Lower lobe of right lung (tissue), 2 donors: ENCODE measurements around the gene GFM2. TPM values are rescaled to one million over a fixed set of nuclear protein-coding genes. Genes with fewer than 3 reads are reported as not detected.
A peak's percentile ranks its signal among the peaks of the same experiment; 100 is the strongest.
"Not testable (repeated sequence)": the region's sequence is repeated elsewhere in the genome, so short reads cannot be mapped to it uniquely, and the experiment has no call there.

Source experiments
- ATAC-seq, 2 donors: fragments of 200-7000 bp; cut with Tn5 transposase; one replicate each; pipeline ENCODE4 v1.9.1; 2020 to 2022; ENCODE audit warnings: mild to moderate bottlenecking in 2 of 2, moderate library complexity in 2 of 2
- DNase-seq: peaks from one replicate; pipeline ENCODE4 v3.0.0-alpha.2; 2020
- H3K27ac ChIP-seq: fragments of 200-600 bp; one replicate; pipeline ENCODE4 v1.8.0; 2022
- H3K27me3 ChIP-seq: fragments of 200-600 bp; one replicate; pipeline ENCODE4 v1.8.0; 2022; ENCODE audit warnings: low read depth
- H3K36me3 ChIP-seq: fragments of 200-600 bp; one replicate; pipeline ENCODE4 v1.8.0; 2022; ENCODE audit warnings: mild to moderate bottlenecking
- H3K4me1 ChIP-seq: fragments of 200-600 bp; one replicate; pipeline ENCODE4 v1.8.0; 2022
- H3K4me3 ChIP-seq: fragments of 200-600 bp; one replicate; pipeline ENCODE4 v1.8.0; 2022; ENCODE audit warnings: mild to moderate bottlenecking
- H3K9me3 ChIP-seq: fragments of 200-600 bp; one replicate; pipeline ENCODE4 v1.8.0; 2022
- intact Hi-C: fragments of 100-400 bp; cut with DNase I; formaldehyde crosslinking; loops from one replicate; pipeline ENCODE4 v1.11.0; 2022
- total RNA-seq: library from RNA; stranded (reverse); fragmentation: NEBNext Ultra II Directional; extraction: Animal tissue kit (Norgen Biotek cat#: 25700); gene quantifications from one replicate; pipeline ENCODE4 v1.2.1, GENCODE V29; 2021
- TF ChIP-seq, protein P1 (sequence below): fragments of 200-600 bp; IDR thresholded peaks from one replicate; pipeline ENCODE4 v1.8.0; 2022; ENCODE audit warnings: antibody characterized with exemption, mild to moderate bottlenecking
- donor health status: DM: no; HTN: yes; CAD: no; lungs with severe emphysema.

The GFM2 gene
- total RNA-seq, 1 donor from 2014 or later: 19.8 TPM

DNA sequence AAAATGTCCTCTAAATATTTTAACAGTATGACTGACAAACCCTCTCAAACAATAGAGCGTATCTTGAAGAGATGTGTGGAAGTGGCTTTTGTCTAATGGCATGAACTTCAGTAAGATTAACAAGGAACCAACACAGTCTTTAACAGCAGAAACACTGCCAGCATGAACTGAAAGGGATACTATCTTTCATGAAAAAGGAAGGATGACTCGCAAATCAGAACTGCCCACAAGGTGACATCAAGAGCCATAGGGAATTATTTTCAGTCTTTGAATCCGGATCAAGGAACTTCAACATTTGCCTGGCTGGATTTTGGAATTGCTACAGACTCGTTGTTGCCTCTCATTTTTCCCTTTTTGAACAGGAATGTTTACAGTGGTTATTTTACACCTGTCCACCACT, 87.0 kb downstream of the GFM2 start:
- Histone ChIP-seq H3K27ac (no peak overlapping the region), H3K36me3 (no peaks in the 10 kb centered on the region), H3K27me3 (no peaks in the 10 kb centered on the region), H3K9me3 (no peaks in the 10 kb centered on the region), H3K4me3 (no peak overlapping the region), H3K4me1 (no peaks in the 10 kb centered on the region)
- intact Hi-C loops: no loop called here
- DNase-seq: no peak
- TF ChIP-seq, protein P1, sequence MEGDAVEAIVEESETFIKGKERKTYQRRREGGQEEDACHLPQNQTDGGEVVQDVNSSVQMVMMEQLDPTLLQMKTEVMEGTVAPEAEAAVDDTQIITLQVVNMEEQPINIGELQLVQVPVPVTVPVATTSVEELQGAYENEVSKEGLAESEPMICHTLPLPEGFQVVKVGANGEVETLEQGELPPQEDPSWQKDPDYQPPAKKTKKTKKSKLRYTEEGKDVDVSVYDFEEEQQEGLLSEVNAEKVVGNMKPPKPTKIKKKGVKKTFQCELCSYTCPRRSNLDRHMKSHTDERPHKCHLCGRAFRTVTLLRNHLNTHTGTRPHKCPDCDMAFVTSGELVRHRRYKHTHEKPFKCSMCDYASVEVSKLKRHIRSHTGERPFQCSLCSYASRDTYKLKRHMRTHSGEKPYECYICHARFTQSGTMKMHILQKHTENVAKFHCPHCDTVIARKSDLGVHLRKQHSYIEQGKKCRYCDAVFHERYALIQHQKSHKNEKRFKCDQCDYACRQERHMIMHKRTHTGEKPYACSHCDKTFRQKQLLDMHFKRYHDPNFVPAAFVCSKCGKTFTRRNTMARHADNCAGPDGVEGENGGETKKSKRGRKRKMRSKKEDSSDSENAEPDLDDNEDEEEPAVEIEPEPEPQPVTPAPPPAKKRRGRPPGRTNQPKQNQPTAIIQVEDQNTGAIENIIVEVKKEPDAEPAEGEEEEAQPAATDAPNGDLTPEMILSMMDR: no peak
- no peak for ATAC-seq

DNA sequence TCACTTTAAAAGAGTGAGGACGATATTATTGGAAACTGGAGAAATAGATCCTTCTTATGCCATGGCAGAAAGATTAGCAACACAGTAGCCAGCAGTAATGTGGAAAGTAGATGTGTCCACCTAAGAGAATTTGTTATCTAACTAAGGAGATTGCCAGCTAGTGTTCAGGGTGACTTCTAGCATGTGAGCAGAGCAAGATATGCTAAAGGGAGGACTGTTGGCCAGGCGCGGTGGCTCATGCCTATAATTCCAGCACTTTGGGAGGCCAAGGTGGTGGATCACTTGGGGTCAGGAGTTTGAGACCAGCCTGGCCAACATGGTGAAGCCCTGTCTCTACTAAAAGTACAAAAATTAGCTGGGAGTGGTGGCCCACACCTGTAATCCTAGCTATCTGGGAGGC, 87.6 kb downstream of the GFM2 start:
- DNase-seq, H3K27ac ChIP-seq, ATAC-seq, H3K9me3 ChIP-seq, H3K36me3 ChIP-seq, H3K4me3 ChIP-seq, H3K27me3 ChIP-seq, intact Hi-C loops, H3K4me1 ChIP-seq: not testable (repeated sequence)

DNA sequence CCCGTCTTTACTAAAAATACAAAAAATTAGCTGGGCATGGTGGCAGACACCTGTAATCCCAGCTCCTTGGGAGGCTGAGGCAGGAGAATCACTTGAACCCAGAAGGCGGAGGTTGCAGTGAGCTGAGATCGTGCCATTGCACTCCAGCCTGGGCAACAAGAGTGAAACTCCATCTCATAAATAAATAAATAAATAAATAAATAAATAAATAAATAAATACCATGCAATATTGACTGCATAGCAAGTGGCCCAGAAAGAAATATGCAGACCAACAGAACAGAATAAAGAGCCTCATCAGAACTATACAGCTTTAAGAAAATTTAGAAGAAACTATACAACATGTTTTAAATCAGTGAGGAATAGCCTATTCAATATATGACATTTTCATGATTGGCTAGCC, 88.8 kb downstream of the GFM2 start:
- ATAC-seq, H3K36me3 ChIP-seq, DNase-seq, intact Hi-C loops, H3K27ac ChIP-seq, H3K27me3 ChIP-seq, H3K4me3 ChIP-seq, H3K9me3 ChIP-seq, H3K4me1 ChIP-seq: not testable (repeated sequence)

DNA sequence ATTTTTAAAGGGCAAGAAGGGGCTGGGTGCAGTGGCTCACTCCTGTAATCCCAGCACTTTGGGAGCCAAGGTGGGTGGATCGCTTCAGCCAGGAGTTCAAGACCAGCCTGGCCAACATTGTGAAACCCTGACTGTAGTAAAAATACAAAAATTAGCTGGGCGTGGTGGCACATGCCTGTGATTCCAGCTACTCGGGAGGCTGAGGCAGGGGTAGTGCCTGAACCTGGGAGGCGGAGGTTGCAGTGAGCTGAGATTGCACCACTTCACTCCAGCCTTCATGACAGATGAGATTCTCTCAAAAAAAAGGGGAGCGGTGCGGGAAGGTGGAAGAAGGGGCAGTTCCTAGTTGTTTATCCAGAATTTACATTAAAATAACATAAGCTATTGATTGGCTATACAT, 90.5 kb downstream of the GFM2 start:
- H3K4me1 ChIP-seq, H3K4me3 ChIP-seq, H3K27me3 ChIP-seq, H3K9me3 ChIP-seq, DNase-seq, ATAC-seq, intact Hi-C loops, H3K27ac ChIP-seq, H3K36me3 ChIP-seq: not testable (repeated sequence)

DNA sequence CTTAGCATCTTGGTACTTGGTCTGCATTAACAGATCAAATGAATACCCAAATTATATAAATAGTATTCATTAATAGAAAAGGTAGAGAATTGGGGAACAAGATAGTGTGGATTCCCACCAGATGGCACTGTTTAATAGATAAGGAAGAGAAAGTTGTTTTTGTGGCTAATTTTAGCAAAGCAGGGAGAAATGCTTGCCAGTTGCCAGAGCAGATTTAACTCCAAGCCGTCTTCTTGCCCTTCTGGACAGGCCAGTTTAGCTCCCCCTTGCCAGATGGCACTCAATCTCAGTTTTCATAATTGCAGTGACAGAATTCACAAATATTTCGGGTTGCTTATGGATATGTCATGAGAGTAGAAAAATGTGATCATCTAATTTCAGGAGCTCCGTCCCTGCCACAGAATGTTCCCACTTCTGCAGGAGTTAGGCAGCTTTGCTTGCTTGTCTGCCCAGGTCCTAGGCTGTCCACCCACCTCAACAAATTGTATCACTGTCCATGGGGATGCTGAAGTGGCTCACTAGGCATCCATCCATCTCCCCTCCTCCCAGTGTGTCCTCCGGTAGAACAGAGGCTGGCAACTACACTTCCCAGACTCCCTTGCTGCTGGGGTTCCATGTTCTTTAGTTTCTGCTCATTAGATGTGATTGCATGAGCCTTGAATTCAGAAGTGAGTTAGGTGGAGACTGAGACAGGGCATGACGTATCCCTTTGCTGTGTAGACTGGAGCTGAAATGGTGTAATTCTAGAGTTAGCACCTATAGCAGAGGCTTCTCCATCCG, 93.7 kb downstream of the GFM2 start:
- TF ChIP-seq, protein P1: peak; percentile 44
- no peak for DNase-seq
- Histone ChIP-seq H3K27ac (no peak overlapping the region), H3K27me3 (no peaks in the 10 kb centered on the region), H3K36me3 (no peaks in the 10 kb centered on the region), H3K4me1 (no peaks in the 10 kb centered on the region), H3K9me3 (no peaks in the 10 kb centered on the region), H3K4me3 (peak overlapping the region; percentile 35)
- intact Hi-C loops: no loop called here
- ATAC-seq: peak; percentile 37 to 49

DNA sequence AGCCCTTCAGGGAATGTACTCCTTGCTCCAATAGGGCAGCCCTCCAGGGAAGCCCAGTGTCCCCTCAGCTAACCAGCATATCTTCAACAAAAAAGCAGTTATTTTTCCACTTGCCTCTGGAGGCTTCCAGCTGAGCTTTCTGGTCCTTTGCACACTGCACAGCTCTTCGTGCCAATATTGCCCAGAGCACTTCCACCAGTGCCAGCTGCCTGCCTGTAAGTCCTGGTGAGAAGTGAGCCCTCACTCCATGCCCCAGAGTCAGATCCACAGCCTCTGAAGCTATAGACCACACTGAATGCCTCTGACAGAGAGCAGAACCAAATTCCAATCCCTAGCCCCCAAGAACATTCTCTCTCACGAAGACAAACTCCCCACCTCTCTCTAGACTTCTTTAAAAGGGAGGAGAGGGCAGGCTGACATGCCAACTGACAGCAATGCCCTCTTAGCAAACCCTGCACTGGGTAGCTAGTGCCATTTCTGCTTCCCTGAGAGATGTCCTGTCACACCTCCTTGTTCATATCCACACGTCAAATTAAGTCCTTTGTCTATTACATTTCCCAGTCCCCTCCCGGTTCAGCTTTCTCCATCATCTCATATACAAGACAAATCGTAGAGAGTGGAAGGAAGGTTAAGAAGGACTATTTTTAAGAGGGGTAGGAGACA, 94.6 kb downstream of the GFM2 start:
- ATAC-seq: no peak
- no peak for DNase-seq
- no peaks in the 10 kb centered on the region for H3K36me3 ChIP-seq
- TF ChIP-seq, protein P1: no peak
- no peak overlapping the region for H3K4me3 ChIP-seq
- intact Hi-C loops: no loop called here
- H3K27ac ChIP-seq: no peak overlapping the region
- H3K9me3 ChIP-seq: no peaks in the 10 kb centered on the region
- H3K4me1 ChIP-seq: no peaks in the 10 kb centered on the region
- H3K27me3 ChIP-seq: no peaks in the 10 kb centered on the region

Other genes starting within 250 kb of the GFM2 start
- gene ENC1, start 126.4 kb downstream of the GFM2 start, total RNA-seq: 18.8 TPM
- gene HEXB, start 81.9 kb downstream of the GFM2 start, total RNA-seq: 355 TPM
- 51.7 TPM for gene NSA2, start 132 bp upstream of the GFM2 start, total RNA-seq
- 1.1 TPM for gene FAM169A, start 99.3 kb upstream of the GFM2 start, total RNA-seq